ENCODE data around the gene RAB36. TPM values are rescaled to one million over a fixed set of nuclear protein-coding genes. Genes with fewer than 3 reads are reported as not detected.

The RAB36 gene
- polyA plus RNA-seq, 2 of the 4 experiments (the other 2 are of a cell fraction) = 2.5 to 4.0 TPM

- TF ChIP-seq BCL3 (IDR thresholded peaks at IDR 0.05) = no peak
Measured at GRCh38 chr22:23168391-23169042, 23.2 kb downstream of the RAB36 start (continued).

DNA sequence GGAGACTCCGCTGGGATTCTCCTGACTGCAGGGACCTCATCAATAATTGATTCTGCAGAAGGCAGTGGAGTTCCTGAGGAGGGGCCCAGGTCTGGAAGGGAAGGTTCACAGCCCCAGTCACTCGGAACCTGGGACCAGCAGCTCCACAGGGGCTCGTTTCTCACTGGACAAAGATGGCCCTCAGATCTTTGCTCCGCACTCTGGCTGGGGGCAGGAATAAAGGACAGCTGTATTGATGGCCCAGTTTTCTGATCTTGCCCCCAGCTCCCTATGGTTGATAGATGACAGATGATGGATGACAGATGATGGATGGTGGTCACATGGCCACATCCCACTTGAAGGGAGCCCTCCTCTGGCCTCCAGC, 23.7 kb downstream of the RAB36 start:
- ChIA-PET POLR2A (no interaction called here), CTCF (interaction anchor here (0.6 to 13.4 kb wide), 3 partner anchors 10 to 116 kb away, joined by 3 to 186 read pairs (median 7); no protein-coding TSS in a partner anchor)
- no peak for ATAC-seq
- TF ChIP-seq HOXA7 (CRISPR knock-in tag; IDR thresholded peaks at IDR 0.05) = no peak
- H3K4me1 ChIP-seq = no peaks in the 10 kb centered on the region
- H3K4me3 ChIP-seq = no peak overlapping the region
- no peaks in the 10 kb centered on the region for H3K9me3 ChIP-seq
- 64% methylated on average over 3 of the region's 4 CpGs for WGBS (ENCODE audit: missing lambda C conversion rate)
- no peak for FAIRE-seq
- no peak overlapping the region for H3K4me2 ChIP-seq
- no peak overlapping the region for H3K27ac ChIP-seq
- no peak for DNase-seq (ENCODE audit: low read depth in 1 of 2, low spot score in 1 of 2)

- CTCF ChIA-PET = interaction anchor here (1.0 to 13.4 kb wide), 8 partner anchors 9 to 210 kb away, joined by 3 to 186 read pairs (median 6); no protein-coding TSS in a partner anchor
- FAIRE-seq = no peak
- Histone ChIP-seq H3K27ac (no peak overlapping the region), H3K4me3 (no peak overlapping the region), H3K4me2 (no peak overlapping the region), H3K9me3 (no peaks in the 10 kb centered on the region), H3K4me1 (peaks cover 7% of the 10 kb centered on the region; the same call in 2 of the 3 replicates)
- POLR2A ChIA-PET = no interaction called here
- TF ChIP-seq KDM1A (IDR thresholded peaks at IDR 0.05; ENCODE audit: low read depth) (no peak), RAD21 (conservative IDR thresholded peaks at IDR 0.05 in 1 of 2, IDR thresholded peaks at IDR 0.05 in 1 of 2) (no peak), NFE2L2 (conservative IDR thresholded peaks at IDR 0.05; ENCODE audit: low read length) (no peak), KDM5A (IDR thresholded peaks at IDR 0.05) (no peak), FOSB (CRISPR knock-in tag; IDR thresholded peaks at IDR 0.05) (no peak), CEBPB (IDR thresholded peaks at IDR 0.05) (no peak), NPAS2 (CRISPR knock-in tag; IDR thresholded peaks at IDR 0.05; ENCODE audit: borderline replicate concordance) (no peak), ZC3H11A (IDR thresholded peaks at IDR 0.05) (no peak), ESRRA (IDR thresholded peaks at IDR 0.05; ENCODE audit: borderline replicate concordance, low read length) (no peak), MAZ (IDR thresholded peaks at IDR 0.05; ENCODE audit: borderline replicate concordance, low read depth, low read length) (no peak), CBX8 (IDR thresholded peaks at IDR 0.05) (no peak), EHF (CRISPR knock-in tag; IDR thresholded peaks at IDR 0.05) (no peak), HOXB5 (CRISPR knock-in tag; IDR thresholded peaks at IDR 0.05) (no peak)
- TF ChIP-seq, protein P1, sequence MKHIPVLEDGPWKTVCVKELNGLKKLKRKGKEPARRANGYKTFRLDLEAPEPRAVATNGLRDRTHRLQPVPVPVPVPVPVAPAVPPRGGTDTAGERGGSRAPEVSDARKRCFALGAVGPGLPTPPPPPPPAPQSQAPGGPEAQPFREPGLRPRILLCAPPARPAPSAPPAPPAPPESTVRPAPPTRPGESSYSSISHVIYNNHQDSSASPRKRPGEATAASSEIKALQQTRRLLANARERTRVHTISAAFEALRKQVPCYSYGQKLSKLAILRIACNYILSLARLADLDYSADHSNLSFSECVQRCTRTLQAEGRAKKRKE (CRISPR knock-in tag; IDR thresholded peaks at IDR 0.05; ENCODE audit: low read depth) = no peak
- TF ChIP-seq, protein P2, sequence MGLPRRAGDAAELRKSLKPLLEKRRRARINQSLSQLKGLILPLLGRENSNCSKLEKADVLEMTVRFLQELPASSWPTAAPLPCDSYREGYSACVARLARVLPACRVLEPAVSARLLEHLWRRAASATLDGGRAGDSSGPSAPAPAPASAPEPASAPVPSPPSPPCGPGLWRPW (IDR thresholded peaks at IDR 0.05) = no peak
- WGBS (ENCODE audit: missing lambda C conversion rate) = 74% methylated on average over 9 of the region's 10 CpGs
- no peak for DNase-seq (ENCODE audit: low read depth in 1 of 2, low spot score in 1 of 2)
- no peak for ATAC-seq
Measured at GRCh38 chr22:23175817-23176644, 30.8 kb downstream of the RAB36 start.

- Histone ChIP-seq H3K4me1 (peaks cover 9% of the 10 kb centered on the region), H3K4me3 (no peak overlapping the region), H3K9me3 (no peaks in the 10 kb centered on the region), H3K27ac (no peak overlapping the region), H3K4me2 (no peak overlapping the region)
- no peak for FAIRE-seq
- TF ChIP-seq ZC3H11A (IDR thresholded peaks at IDR 0.05) = no peak
- TF ChIP-seq PHF8 (IDR thresholded peaks at IDR 0.05; ENCODE audit: borderline replicate concordance, low read depth) = no peak
- TF ChIP-seq EHMT2 (IDR thresholded peaks at IDR 0.05; ENCODE audit: low read depth) = no peak
- TF ChIP-seq BCL3 (IDR thresholded peaks at IDR 0.05) = no peak
- no peak for TF ChIP-seq RNF2 (IDR thresholded peaks at IDR 0.05; ENCODE audit: borderline replicate concordance, low read depth)
- CTCF ChIA-PET = interaction anchor here (1.2 to 13.4 kb wide), 8 partner anchors 8 to 209 kb away, joined by 3 to 186 read pairs (median 6); no protein-coding TSS in a partner anchor
- POLR2A ChIA-PET = no interaction called here
- WGBS (ENCODE audit: missing lambda C conversion rate) = 72% methylated on average over 9 of the region's 9 CpGs
- no peak for DNase-seq (ENCODE audit: low read depth in 1 of 2, low spot score in 1 of 2)
- ATAC-seq = no peak
Measured at GRCh38 chr22:23176645-23177027, 31.4 kb downstream of the RAB36 start.
